Medulla oblongata (tissue), 1 donor: ENCODE data around the gene SOCS1.

Source experiments
- DNase-seq: peaks from one replicate; pipeline ENCODE4 v3.0.0-alpha.2; 2015; ENCODE audit errors: extremely low spot score

The SOCS1 gene

DNA sequence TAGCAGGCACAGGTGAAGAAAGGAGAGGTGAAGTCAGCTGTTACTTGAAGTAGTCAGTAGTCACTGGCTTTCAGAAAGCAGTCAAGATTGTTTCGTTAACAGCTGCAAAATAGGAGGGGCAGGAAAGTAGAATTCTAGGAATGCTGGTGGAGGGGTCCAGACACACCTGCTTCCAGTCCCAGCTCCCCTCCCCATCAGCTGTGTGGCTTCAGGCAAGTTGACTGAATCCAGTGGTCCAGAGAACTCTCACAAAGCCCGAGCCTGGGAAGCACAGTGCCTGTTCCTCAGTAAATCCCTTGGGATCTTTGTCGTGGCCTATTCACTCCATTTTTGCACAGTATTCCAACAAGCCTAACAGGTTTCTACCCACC is 4.6 kb upstream of the SOCS1 start:
- DNase-seq: no peak

- no peak for DNase-seq
Observed at GRCh38 chr16:11259655-11260595, 3.9 kb upstream of the SOCS1 start.

GRCh38 chr16:11258553-11259492 is 2.8 kb upstream of the SOCS1 start:
- peak; percentile 87 for DNase-seq

DNA sequence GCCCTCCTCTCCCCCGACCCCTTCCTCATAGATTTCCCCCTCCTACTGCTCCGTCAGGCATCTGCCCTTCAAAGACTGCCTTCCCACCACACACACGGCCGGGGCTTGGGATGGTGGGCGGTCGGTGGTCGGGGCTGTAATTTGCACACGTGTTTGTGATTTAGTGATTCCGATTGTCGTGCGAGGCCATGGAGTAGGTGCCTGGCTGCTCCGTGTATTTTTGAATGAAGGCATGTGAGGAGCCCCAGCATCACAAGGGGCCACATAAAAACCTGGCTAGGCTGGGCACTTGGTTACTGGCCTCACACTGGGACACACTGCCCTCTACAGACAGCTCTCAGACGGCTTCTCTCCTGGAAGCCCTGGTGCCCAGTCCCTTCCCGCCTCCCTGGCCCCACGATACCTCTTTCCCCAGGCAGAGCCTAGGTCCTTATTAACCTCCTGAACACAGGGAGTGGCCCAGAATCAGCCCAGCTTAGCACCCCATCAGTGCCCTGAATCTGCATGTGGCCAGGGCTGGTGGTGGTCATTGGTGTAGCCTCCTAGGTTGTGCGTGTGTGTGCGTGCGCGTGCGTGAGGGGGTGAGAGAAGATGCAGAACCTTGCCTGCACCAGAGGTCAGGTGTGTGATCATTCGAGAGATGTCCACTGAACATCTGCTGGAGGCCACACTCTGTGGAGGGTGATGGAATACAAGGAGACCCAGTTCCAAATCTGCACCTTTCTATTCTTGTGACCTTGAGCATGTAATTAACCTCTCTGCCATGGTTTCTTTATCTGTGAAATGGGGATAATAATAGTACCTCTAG is 1.3 kb upstream of the SOCS1 start:
- DNase-seq: peak; percentile 93

DNA sequence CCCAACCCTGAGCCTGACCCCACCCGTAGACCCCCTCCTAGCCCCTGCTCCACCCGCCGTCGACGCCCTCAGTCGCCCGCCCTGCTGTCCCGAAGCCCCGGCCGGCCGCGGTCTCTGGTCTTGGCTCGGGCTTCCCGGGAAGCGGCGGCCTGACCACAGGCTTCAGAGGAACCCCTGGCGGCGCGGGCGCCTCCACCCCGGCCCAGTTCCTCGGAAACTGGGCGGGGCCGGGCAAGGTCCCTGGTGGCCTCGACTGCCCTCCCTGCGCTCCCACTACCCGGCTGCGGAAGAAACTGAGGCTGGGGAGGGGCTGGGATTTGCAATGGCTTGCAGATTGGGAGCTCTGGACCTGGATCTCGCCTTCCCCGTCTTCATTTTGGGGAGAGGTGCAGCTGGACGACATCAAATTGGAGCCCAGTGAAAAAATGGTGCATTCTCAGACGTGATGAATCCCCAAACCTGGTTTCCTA is 692 bp upstream of the SOCS1 start:
- peak; percentile 47 for DNase-seq

- no peak for DNase-seq
Observed at GRCh38 chr16:11254913-11255736, 879 bp downstream of the SOCS1 start.

DNA sequence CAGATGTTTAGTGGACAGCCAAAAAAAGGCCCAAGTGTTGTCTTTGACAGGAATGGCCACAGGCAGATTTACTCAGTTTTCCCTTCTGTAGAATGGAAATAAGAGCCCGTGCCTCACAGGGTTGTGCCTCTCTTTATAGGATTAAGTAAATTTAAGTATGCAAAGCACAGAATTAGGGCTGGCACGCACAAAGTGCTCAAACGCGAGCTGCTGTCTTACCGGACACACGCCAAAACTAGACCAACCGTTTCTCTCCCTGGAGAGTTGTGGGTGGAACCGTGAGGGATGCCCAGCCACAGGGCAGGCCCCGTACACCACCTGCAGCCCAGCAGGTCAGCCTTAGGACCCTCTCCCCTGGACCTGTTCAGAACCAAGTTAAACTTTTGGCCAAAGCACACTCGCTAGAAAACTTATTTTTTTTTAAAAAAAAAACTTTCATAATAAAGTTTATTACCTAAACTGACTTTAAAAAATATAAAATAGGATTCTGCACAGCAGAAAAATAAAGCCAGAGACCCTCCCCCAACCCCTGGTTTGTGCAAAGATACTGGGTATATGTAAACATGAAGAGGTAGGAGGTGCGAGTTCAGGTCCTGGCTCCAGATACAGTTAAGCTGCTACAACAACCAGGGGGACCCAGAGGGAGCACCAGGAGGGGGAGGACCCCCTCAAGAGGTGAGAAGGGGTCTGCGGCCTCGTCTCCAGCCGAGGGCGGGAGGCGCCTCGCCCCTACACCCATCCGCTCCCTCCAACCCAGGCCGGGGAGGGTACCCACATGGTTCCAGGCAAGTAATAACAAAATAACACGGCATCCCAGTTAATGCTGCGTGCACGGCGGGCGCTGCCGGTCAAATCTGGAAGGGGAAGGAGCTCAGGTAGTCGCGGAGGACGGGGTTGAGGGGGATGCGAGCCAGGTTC is 1.8 kb downstream of the SOCS1 start:
- DNase-seq: no peak

- no peak for DNase-seq
Observed at GRCh38 chr16:11253009-11253994, 2.7 kb downstream of the SOCS1 start.

- DNase-seq: no peak
Observed at GRCh38 chr16:11252482-11252931, 3.5 kb downstream of the SOCS1 start.

- DNase-seq: no peak
Observed at GRCh38 chr16:11251525-11252481, 4.2 kb downstream of the SOCS1 start.

- DNase-seq: no peak
Observed at GRCh38 chr16:11250786-11251524, 5.0 kb downstream of the SOCS1 start.

GRCh38 chr16:11250091-11250785 is 5.8 kb downstream of the SOCS1 start:
- no peak for DNase-seq

GRCh38 chr16:11249233-11250061 is 6.6 kb downstream of the SOCS1 start:
- no peak for DNase-seq

DNA sequence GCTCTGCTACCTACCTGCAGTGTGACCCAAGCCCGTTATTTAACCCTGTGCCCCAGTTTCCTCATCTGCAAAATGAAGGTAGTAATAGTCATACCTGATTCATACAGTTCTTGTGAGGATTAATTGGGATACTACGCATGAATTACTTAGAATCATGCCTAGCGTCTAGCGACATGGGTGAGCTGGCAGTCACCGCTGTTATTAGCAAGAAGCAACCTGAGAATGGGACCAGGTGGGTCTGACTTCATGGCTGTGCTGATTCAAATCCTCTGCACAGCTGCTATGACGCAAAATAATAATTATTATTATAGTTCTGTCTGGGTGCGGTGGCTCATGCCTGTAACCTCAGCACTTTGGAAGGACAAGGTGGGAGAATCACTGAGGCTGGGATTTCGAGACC is 7.9 kb downstream of the SOCS1 start:
- DNase-seq: no peak

DNA sequence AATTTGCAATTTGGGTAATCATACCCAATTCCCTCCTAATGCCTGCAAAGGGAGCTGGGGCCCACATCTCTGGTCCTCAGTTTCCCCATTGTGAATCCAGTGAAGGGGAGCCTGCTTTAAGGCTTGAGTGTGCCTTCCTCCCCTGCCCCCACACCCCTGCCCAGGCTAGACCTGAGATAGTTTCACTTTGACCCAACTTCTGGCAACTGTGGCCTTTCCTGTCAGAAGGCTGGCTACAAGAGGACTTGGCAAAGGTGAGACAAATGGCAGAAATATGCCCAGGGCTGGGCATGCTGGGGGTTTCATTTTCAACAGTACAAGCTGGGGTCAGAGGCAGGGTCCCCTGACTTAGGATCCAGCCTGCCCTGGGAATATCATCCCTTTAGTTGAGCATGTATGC is 10.0 kb downstream of the SOCS1 start:
- DNase-seq: no peak
